ENCODE measurements around the gene GNRH2. TPM values are rescaled to one million over a fixed set of nuclear protein-coding genes. Genes with fewer than 3 reads are reported as not detected.

GNRH2 gene
- total and polyA plus RNA-seq, 3 experiments from 2014 or later, result 0.42 to 0.90 TPM; not detected in 1

GRCh38 chr20:3092611-3093379 is 49.4 kb downstream of the GNRH2 start:
- Mint-ChIP-seq H3K27ac (peak overlapping the region in 6 of 8 donors; percentile 71 to 98 (median 84)), H3K4me3 (peak overlapping the region; percentile 78 to 85 (median 83))
- H3K4me3 ChIP-seq (ENCODE audit: low read length), result peak overlapping the region; percentile 26

GRCh38 chr20:3093861-3094361 is 50.5 kb downstream of the GNRH2 start:
- H3K4me1 ChIP-seq (ENCODE audit: insufficient read depth, low read length), result peaks cover 20% of the 10 kb centered on the region
- Mint-ChIP-seq H3K9me3 (peaks cover 0 to 3% (median 0%) of the 10 kb centered on the region in 5 donors), H3K27ac (peak overlapping the region in 6 of 8 donors; percentile 29 to 95 (median 76)), H3K4me3 (peak overlapping the region in 3 of 7 donors; percentile 66 to 79 (median 77)), H3K36me3 (no peaks in the 10 kb centered on the region), H3K27me3 (peaks cover 23 to 37% of the 10 kb centered on the region in 2 donors), H3K4me1 (peaks cover 5 to 23% (median 7%) of the 10 kb centered on the region in 3 donors)
- no peak overlapping the region for H3K27ac ChIP-seq (ENCODE audit: low read depth, low read length)
- ChIA-PET POLR2A (no interaction called here), CTCF (interaction anchor here (0.8 to 1.0 kb wide), 2 partner anchors 40 to 48 kb away, joined by 3 to 4 read pairs; partner anchors contain the start of gene MRPS26)
- H3K27me3 ChIP-seq (ENCODE audit: insufficient read depth, low read length, poor library complexity, severe bottlenecking), result no peaks in the 10 kb centered on the region
- H3K4me3 ChIP-seq (ENCODE audit: low read length), result peak overlapping the region; percentile 22
- H3K36me3 ChIP-seq (ENCODE audit: insufficient read depth, low read length), result no peaks in the 10 kb centered on the region
- DNase-seq, result peak in 2 of 5 donors; percentile 13 to 84
- H3K9me3 ChIP-seq (ENCODE audit: low read length), result no peaks in the 10 kb centered on the region

More at GRCh38 chr20:3092611-3093379, 49.4 kb downstream of the GNRH2 start:
- H3K27ac ChIP-seq (ENCODE audit: low read depth, low read length), result no peak overlapping the region
- no peaks in the 10 kb centered on the region for H3K36me3 Mint-ChIP-seq
- peaks cover 0 to 3% (median 0%) of the 10 kb centered on the region in 5 donors for H3K9me3 Mint-ChIP-seq
- H3K4me1 ChIP-seq (ENCODE audit: insufficient read depth, low read length), result peaks cover 20% of the 10 kb centered on the region
- H3K27me3 ChIP-seq (ENCODE audit: insufficient read depth, low read length, poor library complexity, severe bottlenecking), result no peaks in the 10 kb centered on the region
- H3K36me3 ChIP-seq (ENCODE audit: insufficient read depth, low read length), result no peaks in the 10 kb centered on the region
- POLR2A ChIA-PET, result interaction anchor here (0.8 kb wide), 1 partner anchor 15 kb away, joined by 4 read pairs; no protein-coding TSS in a partner anchor
- CTCF ChIA-PET, result interaction anchor here (1.0 to 1.4 kb wide), 4 partner anchors 15 to 47 kb away, joined by 3 to 5 read pairs (median 4); partner anchors contain the start of gene MRPS26
- H3K4me1 Mint-ChIP-seq, result peaks cover 5 to 23% (median 7%) of the 10 kb centered on the region in 3 donors
- DNase-seq, result peak in 3 of 5 donors; percentile 24 to 71 (median 60)
- peaks cover 31 to 39% of the 10 kb centered on the region in 2 donors for H3K27me3 Mint-ChIP-seq
- no peaks in the 10 kb centered on the region for H3K9me3 ChIP-seq (ENCODE audit: low read length)

- Histone ChIP-seq H3K27me3 (ENCODE audit: insufficient read depth, low read length, poor library complexity, severe bottlenecking) (no peaks in the 10 kb centered on the region), H3K4me3 (ENCODE audit: low read length) (no peak overlapping the region), H3K27ac (ENCODE audit: low read depth, low read length) (no peak overlapping the region), H3K9me3 (ENCODE audit: low read length) (no peaks in the 10 kb centered on the region), H3K4me1 (ENCODE audit: insufficient read depth, low read length) (peaks cover 19% of the 10 kb centered on the region), H3K36me3 (ENCODE audit: insufficient read depth, low read length) (no peaks in the 10 kb centered on the region)
- Mint-ChIP-seq H3K4me3 (peak overlapping the region in 1 of 7 donors; percentile 51), H3K9me3 (peaks cover 0 to 3% (median 0%) of the 10 kb centered on the region in 5 donors), H3K27me3 (peaks cover 18 to 31% of the 10 kb centered on the region in 2 donors), H3K27ac (no peak overlapping the region), H3K4me1 (peaks cover 5 to 23% (median 7%) of the 10 kb centered on the region in 3 donors), H3K36me3 (no peaks in the 10 kb centered on the region)
- ChIA-PET CTCF (no interaction called here), POLR2A (no interaction called here)
- DNase-seq, result no peak
These were observed 51.6 kb downstream of the GNRH2 start for GRCh38 chr20:3094848-3095629.

Other genes with a start within 250 kb of the GNRH2 start
- gene CPXM1, start 243.0 kb upstream of the GNRH2 start, total RNA-seq, result under 1 TPM; 0.46 to 0.71 TPM
- not detected for gene CPXM1, start 243.0 kb upstream of the GNRH2 start, polyA plus RNA-seq
- gene C20orf141, start 228.6 kb upstream of the GNRH2 start, total RNA-seq, result not detected
- gene C20orf141, start 228.6 kb upstream of the GNRH2 start, polyA plus RNA-seq, result not detected
- gene TMEM239, start 227.3 kb upstream of the GNRH2 start, total RNA-seq, result not detected
- not detected for gene TMEM239, start 227.3 kb upstream of the GNRH2 start, polyA plus RNA-seq
- 10 to 100 TPM; 30.8 to 34.0 TPM for gene PCED1A, start 203.0 kb upstream of the GNRH2 start, total RNA-seq
- gene PCED1A, start 203.0 kb upstream of the GNRH2 start, polyA plus RNA-seq, result 20.2 TPM
- gene VPS16, start 202.9 kb upstream of the GNRH2 start, total RNA-seq, result 10 to 100 TPM; 47.8 to 49.1 TPM
- gene VPS16, start 202.9 kb upstream of the GNRH2 start, polyA plus RNA-seq, result 40.1 TPM
- 10 to 100 TPM; 51.6 to 57.8 TPM for gene PTPRA, start 170.1 kb upstream of the GNRH2 start, total RNA-seq
- gene PTPRA, start 170.1 kb upstream of the GNRH2 start, polyA plus RNA-seq, result 56.9 TPM
- gene MRPS26, start 2.4 kb downstream of the GNRH2 start, total RNA-seq, result 10 to 100 TPM; 89.8 to 90.8 TPM
- gene MRPS26, start 2.4 kb downstream of the GNRH2 start, polyA plus RNA-seq, result 61.9 TPM
- under 1 TPM in 1 of 2 experiments, not detected in 1; 0.79 TPM for gene OXT, start 28.0 kb downstream of the GNRH2 start, total RNA-seq
- 1.4 TPM for gene OXT, start 28.0 kb downstream of the GNRH2 start, polyA plus RNA-seq
- gene AVP, start 41.1 kb downstream of the GNRH2 start, total RNA-seq, result not detected
- not detected for gene AVP, start 41.1 kb downstream of the GNRH2 start, polyA plus RNA-seq
- gene FASTKD5, start 116.2 kb downstream of the GNRH2 start, total RNA-seq, result 10 to 100 TPM; 26.7 to 27.0 TPM
- gene FASTKD5, start 116.2 kb downstream of the GNRH2 start, polyA plus RNA-seq, result 14.6 TPM
- 1 to 10 TPM; 6.0 to 6.8 TPM for gene UBOX5, start 116.2 kb downstream of the GNRH2 start, total RNA-seq
- gene UBOX5, start 116.2 kb downstream of the GNRH2 start, polyA plus RNA-seq, result 7.5 TPM
- gene LZTS3, start 129.9 kb downstream of the GNRH2 start, total RNA-seq, result 1 to 10 TPM in 1 of 2 experiments, under 1 TPM in 1; 0.97 to 1.0 TPM
- 0.35 TPM for gene LZTS3, start 129.9 kb downstream of the GNRH2 start, polyA plus RNA-seq
- gene DDRGK1, start 161.1 kb downstream of the GNRH2 start, total RNA-seq, result 10 to 100 TPM; 75.3 to 77.9 TPM
- gene DDRGK1, start 161.1 kb downstream of the GNRH2 start, polyA plus RNA-seq, result 58.1 TPM
- gene ITPA, start 165.9 kb downstream of the GNRH2 start, total RNA-seq, result 10 to 100 TPM; 90.4 to 98.2 TPM
- 60.8 TPM for gene ITPA, start 165.9 kb downstream of the GNRH2 start, polyA plus RNA-seq
- gene SLC4A11, start 195.6 kb downstream of the GNRH2 start, total RNA-seq, result 1 to 10 TPM; 3.1 to 3.5 TPM
- 0.46 TPM for gene SLC4A11, start 195.6 kb downstream of the GNRH2 start, polyA plus RNA-seq

Data from CD8-positive, alpha-beta memory T cell (primary cell).